Activated T-helper 9 cell treated with anti-CD3 and anti-CD28 coated beads, Interleukin-2, amount 50 U/mL, for 16 hours (primary cell): ENCODE results near the gene UFD1.
A peak's percentile ranks its signal among the peaks of the same experiment; 100 is the strongest.
"Not testable (repeated sequence)": the region's sequence is repeated elsewhere in the genome, so short reads cannot be mapped to it uniquely, and the experiment has no call there.

Source experiments
- DNase-seq: peaks from one replicate; pipeline ENCODE4 v3.0.0-alpha.2; 2020; ENCODE audit warnings: low read depth

The UFD1 gene

GRCh38 chr22:19447330-19448075 lies 31.5 kb downstream of the UFD1 start, which contains the start of gene C22orf39:
C22orf39 (minus strand) TSS chr22:19447711; CDS start chr22:19447688, 23 bp downstream.
- DNase-seq: peak; percentile 81

- DNase-seq: no peak
Observed at GRCh38 chr22:19446603-19447329, 32.2 kb downstream of the UFD1 start.

- DNase-seq: not testable (repeated sequence)
Observed at GRCh38 chr22:19445279-19445982, 33.6 kb downstream of the UFD1 start.

GRCh38 chr22:19443544-19444211 lies 35.3 kb downstream of the UFD1 start:
- DNase-seq: no peak

- DNase-seq: no peak
Observed at GRCh38 chr22:19442166-19442565, 36.8 kb downstream of the UFD1 start.

GRCh38 chr22:19440411-19441195 lies 38.4 kb downstream of the UFD1 start:
- no peak for DNase-seq

- DNase-seq: no peak
Observed at GRCh38 chr22:19438298-19438697, 40.7 kb downstream of the UFD1 start.

GRCh38 chr22:19436444-19437161 lies 42.4 kb downstream of the UFD1 start:
- DNase-seq: not testable (repeated sequence)

- DNase-seq: no peak
Observed at GRCh38 chr22:19434829-19435580, 44.0 kb downstream of the UFD1 start.

- DNase-seq: no peak
Observed at GRCh38 chr22:19434401-19434800, 44.6 kb downstream of the UFD1 start.

GRCh38 chr22:19432133-19432851 lies 46.7 kb downstream of the UFD1 start, which contains the start of gene MRPL40:
MRPL40 (plus strand) TSS chr22:19432545; CDS start chr22:19432555, 10 bp downstream.
- peak; percentile 84 for DNase-seq

GRCh38 chr22:19431649-19432132 lies 47.3 kb downstream of the UFD1 start, which contains the start of gene HIRA:
HIRA (minus strand) TSS chr22:19431733; CDS start chr22:19431476, 257 bp downstream.
- DNase-seq: peak; percentile 82

- no peak for DNase-seq
Observed at GRCh38 chr22:19430890-19431541, 48.0 kb downstream of the UFD1 start.

GRCh38 chr22:19429950-19430889 lies 48.8 kb downstream of the UFD1 start:
- no peak for DNase-seq

GRCh38 chr22:19424186-19424500 lies 54.9 kb downstream of the UFD1 start:
- DNase-seq: no peak

- no peak for DNase-seq
Observed at GRCh38 chr22:19422440-19423301, 56.3 kb downstream of the UFD1 start.
